Muscle layer of duodenum (tissue), 2 donors: ENCODE data around the gene WEE2.
"Not testable (repeated sequence)": the region's sequence is repeated elsewhere in the genome, so short reads cannot be mapped to it uniquely, and the experiment has no call there.

Source experiments
- H3K27ac ChIP-seq: one replicate; pipeline ENCODE4 v1.7.0; 2013; ENCODE audit warnings: mild to moderate bottlenecking, low read length
- H3K27me3 ChIP-seq: one replicate; pipeline ENCODE4 v1.7.0; 2013; ENCODE audit warnings: low read depth, mild to moderate bottlenecking, control low read depth, low read length
- H3K36me3 ChIP-seq, 2 donors: one replicate each; pipeline ENCODE4 v1.7.0; 2013; ENCODE audit warnings: low read length in 2 of 2, control low read depth in 1 of 2, mild to moderate bottlenecking in 1 of 2; ENCODE audit not compliant: insufficient read depth in 2 of 2, control insufficient read depth in 1 of 2
- H3K4me1 ChIP-seq, 2 donors: one replicate each; pipeline ENCODE4 v1.7.0; 2013; ENCODE audit warnings: low read length in 2 of 2, mild to moderate bottlenecking in 2 of 2, control low read depth in 1 of 2, moderate library complexity in 1 of 2; ENCODE audit not compliant: insufficient read depth in 2 of 2, control insufficient read depth in 1 of 2
- H3K4me3 ChIP-seq, 2 donors: one replicate each; pipeline ENCODE4 v1.7.0; 2013; ENCODE audit warnings: low read length in 2 of 2, low read depth in 1 of 2, mild to moderate bottlenecking in 1 of 2
- H3K9me3 ChIP-seq, 2 donors: one replicate each; pipeline ENCODE4 v1.7.0; 2013; ENCODE audit warnings: low read length in 2 of 2, control low read depth in 1 of 2, mild to moderate bottlenecking in 1 of 2; ENCODE audit not compliant: control insufficient read depth in 1 of 2
- donor health status: healthy.

Gene WEE2

DNA sequence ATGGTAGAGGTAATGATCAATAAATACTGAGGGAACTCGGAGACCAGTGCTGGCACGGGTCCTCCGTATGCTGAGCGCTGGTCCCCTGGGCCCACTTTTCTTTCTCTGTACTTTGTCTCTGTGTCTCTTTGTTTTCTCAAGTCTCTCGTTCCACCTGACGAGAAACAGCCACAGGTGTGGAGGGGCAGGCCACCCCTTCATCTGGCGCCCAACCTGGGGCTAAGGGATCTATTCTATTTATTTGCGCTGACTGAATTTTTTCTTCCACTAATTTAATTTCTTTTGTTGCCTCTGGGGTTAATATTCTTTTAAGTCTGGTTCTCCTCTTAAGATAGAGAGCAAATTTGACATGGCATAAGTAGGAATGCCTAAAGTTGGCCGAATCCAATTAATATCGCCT is 43.8 kb downstream of the WEE2 start:
- H3K4me3 ChIP-seq, H3K4me1 ChIP-seq, H3K27ac ChIP-seq, H3K27me3 ChIP-seq: not testable (repeated sequence)
- peaks cover 7 to 13% of the 10 kb centered on the region in 2 donors for H3K9me3 ChIP-seq
- peaks cover 54 to 73% of the 10 kb centered on the region in 2 donors for H3K36me3 ChIP-seq

DNA sequence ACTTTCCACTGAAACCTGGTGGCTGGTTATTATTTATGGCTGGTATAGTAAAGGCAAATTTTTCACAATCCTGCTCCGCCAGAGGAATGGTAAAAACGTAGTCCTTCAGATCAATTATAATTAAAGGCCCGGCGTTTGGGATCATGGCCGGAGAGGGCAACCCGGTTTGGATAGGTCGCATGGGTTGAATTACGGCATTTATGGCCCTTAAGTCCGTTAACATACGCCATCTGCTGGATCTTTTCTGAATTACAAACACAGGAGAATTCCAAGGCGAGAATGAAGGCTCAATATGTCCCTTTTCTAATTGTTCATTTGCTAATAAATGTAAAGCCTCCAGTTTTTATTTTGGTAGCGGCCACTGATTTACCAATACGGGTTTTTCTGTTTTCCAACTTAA is 44.5 kb downstream of the WEE2 start:
- peaks cover 7 to 13% of the 10 kb centered on the region in 2 donors for H3K9me3 ChIP-seq
- H3K4me1 ChIP-seq: no peaks in the 10 kb centered on the region
- no peaks in the 10 kb centered on the region for H3K27me3 ChIP-seq
- no peak overlapping the region for H3K27ac ChIP-seq
- no peak overlapping the region for H3K4me3 ChIP-seq
- H3K36me3 ChIP-seq: peaks cover 55 to 80% of the 10 kb centered on the region in 2 donors

DNA sequence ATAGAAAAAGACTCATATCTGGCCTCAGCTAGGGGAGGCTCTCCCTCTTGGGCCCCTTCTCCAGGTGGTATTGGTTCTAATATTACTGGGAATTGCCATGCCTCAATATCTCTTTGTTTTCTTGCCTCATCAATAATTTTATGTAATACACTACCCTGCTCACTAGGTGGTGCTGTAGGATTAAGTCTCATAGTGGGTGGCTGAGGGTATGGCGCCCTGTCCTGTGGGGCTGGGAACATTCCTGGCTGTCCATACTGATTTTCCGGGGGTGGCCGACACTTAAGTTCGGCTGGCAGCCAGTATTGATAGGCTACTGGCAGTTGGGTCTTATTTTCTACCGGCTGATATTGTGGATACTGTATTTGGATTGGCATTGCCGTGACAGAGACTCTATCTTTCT is 46.8 kb downstream of the WEE2 start:
- H3K36me3 ChIP-seq: peaks cover 48 to 82% of the 10 kb centered on the region in 2 donors
- peaks cover 7 to 13% of the 10 kb centered on the region in 2 donors for H3K9me3 ChIP-seq
- H3K4me1 ChIP-seq: no peaks in the 10 kb centered on the region
- H3K27me3 ChIP-seq: no peaks in the 10 kb centered on the region
- no peak overlapping the region for H3K4me3 ChIP-seq
- H3K27ac ChIP-seq: no peak overlapping the region

DNA sequence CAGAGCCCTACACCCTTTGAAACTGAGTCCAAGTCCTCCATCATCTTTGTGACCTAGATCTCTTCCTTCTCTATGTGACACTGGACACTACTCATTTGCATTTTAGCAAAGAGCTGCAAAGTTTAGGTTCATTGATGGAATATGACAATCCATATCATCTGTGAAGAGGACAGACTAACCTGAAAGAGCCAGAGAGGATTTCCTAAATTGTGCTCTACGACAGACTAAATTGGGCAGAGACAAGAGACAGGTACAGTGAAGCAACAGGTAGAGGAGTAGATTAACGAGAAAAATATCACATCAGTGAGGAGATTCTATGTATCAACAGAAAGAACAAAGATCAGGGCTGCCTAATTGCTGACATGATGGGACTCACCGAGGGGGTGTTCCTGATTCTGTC is 55.6 kb downstream of the WEE2 start, which contains the start of gene TAS2R3:
Gene TAS2R3, plus strand, starts transcription at position 301 of the 400 bp plus-strand sequence. Its CDS starts 62 bp downstream, at position 363.
- H3K36me3 ChIP-seq: peaks cover 30 to 41% of the 10 kb centered on the region in 2 donors
- H3K4me1 ChIP-seq: no peaks in the 10 kb centered on the region
- H3K4me3 ChIP-seq: no peak within 1 kb of the TSS
- no peak within 1 kb of the TSS for H3K27ac ChIP-seq
- no peaks in the 10 kb centered on the region for H3K9me3 ChIP-seq
- no peaks in the 10 kb centered on the region for H3K27me3 ChIP-seq

DNA sequence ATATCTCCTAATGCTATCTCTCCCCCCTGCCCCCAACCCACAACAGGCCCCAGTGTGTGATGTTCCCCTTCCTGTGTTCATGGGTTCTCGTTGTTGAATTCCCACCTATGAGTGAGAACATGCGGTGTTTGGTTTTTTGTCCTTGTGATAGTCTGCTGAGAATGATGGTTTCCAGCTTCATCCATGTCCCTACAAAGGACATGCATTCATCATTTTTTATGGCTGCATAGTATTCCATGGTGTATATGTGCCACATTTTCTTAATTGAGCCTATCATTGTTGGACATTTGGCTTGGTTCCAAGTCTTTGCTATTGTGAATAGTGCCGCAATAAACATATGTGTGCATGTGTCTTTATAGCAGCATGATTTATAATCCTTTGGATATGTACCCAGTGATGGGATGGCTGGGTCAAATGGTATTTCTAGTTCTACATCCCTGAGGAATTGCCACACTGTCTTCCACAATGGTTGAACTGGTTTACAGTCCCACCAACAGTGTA is 62.0 kb downstream of the WEE2 start:
- not testable (repeated sequence) for H3K27ac ChIP-seq, H3K36me3 ChIP-seq, H3K4me1 ChIP-seq, H3K9me3 ChIP-seq, H3K4me3 ChIP-seq, H3K27me3 ChIP-seq

DNA sequence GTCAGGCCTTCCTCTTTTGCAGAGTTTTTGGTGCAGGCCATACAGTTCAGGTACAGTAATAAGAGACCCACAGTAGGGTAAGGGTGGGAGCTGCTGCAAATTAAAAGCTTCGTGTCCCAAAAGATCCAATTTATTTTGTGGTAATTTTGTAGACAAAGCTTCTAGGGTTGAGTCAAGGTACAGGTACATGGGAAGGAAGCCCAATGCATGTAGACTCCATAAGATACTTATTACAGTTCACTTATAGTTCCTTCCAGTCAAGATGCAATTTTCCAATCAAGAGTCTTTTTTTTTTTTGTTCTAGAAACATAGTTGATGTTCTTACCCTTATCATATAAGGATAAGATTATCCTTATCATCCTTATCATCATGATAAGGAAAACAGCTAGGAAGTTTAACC is 68.2 kb downstream of the WEE2 start, which contains the start of gene TAS2R4:
Gene TAS2R4, plus strand, starts transcription at position 301 of the 400 bp plus-strand sequence. CDS start 1,815 bp downstream, outside the sequence.
- H3K4me3 ChIP-seq: no peak within 1 kb of the TSS
- H3K9me3 ChIP-seq: peaks cover 0 to 4% of the 10 kb centered on the region in 2 donors
- no peak within 1 kb of the TSS for H3K27ac ChIP-seq
- H3K4me1 ChIP-seq: no peaks in the 10 kb centered on the region
- H3K27me3 ChIP-seq: no peaks in the 10 kb centered on the region
- peaks cover 15 to 34% of the 10 kb centered on the region in 2 donors for H3K36me3 ChIP-seq
